ENCODE data around the gene CCDC88C. TPM values are rescaled to one million over a fixed set of nuclear protein-coding genes. Genes with fewer than 3 reads are reported as not detected.
"Not testable (repeated sequence)": the region's sequence is repeated elsewhere in the genome, so short reads cannot be mapped to it uniquely, and the experiment has no call there.

Gene CCDC88C
- polyA plus RNA-seq, 3 donors from 2014 or later: 19.5 to 58.2 (median 21.2) TPM

GRCh38 chr14:91273273-91273884 lies 144.2 kb downstream of the CCDC88C start:
- no peak overlapping the region for H3K4me3 Mint-ChIP-seq
- DNase-seq: no peak
- peaks cover 7 to 9% of the 10 kb centered on the region in 2 donors for H3K4me1 Mint-ChIP-seq
- H3K9me3 Mint-ChIP-seq: no peaks in the 10 kb centered on the region
- H3K27me3 Mint-ChIP-seq (ENCODE audit: low read depth in 3 of 3): peaks cover 11 to 29% (median 23%) of the 10 kb centered on the region in 3 donors
- H3K36me3 Mint-ChIP-seq: peaks cover 5 to 43% (median 17%) of the 10 kb centered on the region in 3 donors
- peak overlapping the region in 1 of 6 donors; percentile 51 for H3K27ac Mint-ChIP-seq

- Mint-ChIP-seq H3K4me3 (no peak overlapping the region), H3K4me1 (peaks cover 12 to 15% of the 10 kb centered on the region in 2 donors), H3K36me3 (peaks cover 8 to 50% (median 24%) of the 10 kb centered on the region in 3 donors), H3K27ac (peak overlapping the region in 4 of 6 donors; percentile 22 to 78 (median 53)), H3K27me3 (ENCODE audit: low read depth in 3 of 3) (peaks cover 15 to 35% (median 31%) of the 10 kb centered on the region in 3 donors), H3K9me3 (no peaks in the 10 kb centered on the region)
- DNase-seq: no peak
Measured at GRCh38 chr14:91272341-91273272, 145.0 kb downstream of the CCDC88C start.

DNA sequence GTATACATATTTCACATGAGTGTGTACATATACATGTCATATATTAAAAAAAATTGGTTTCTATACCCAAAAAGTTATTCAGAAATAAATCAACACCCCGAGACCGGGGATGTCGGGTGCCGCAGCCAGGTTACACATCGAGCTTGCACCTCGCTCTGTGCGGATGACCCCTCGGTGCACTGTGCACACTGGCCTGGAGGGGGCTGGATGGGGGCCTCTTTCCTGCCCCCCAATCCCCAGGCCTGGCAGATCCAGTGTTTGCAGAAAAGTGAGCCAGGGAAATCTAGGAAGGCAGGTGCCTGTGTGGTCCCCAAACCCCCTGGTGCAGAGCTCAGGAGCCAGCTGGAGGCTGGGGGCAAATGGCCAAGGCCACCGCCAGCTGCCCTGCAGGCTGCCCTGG lies 146.0 kb downstream of the CCDC88C start:
- Mint-ChIP-seq H3K4me1 (peaks cover 12 to 16% of the 10 kb centered on the region in 2 donors), H3K9me3 (no peaks in the 10 kb centered on the region), H3K27ac (peak overlapping the region in 1 of 6 donors; percentile 57), H3K36me3 (peaks cover 8 to 48% (median 24%) of the 10 kb centered on the region in 3 donors), H3K27me3 (ENCODE audit: low read depth in 3 of 3) (peaks cover 15 to 31% (median 30%) of the 10 kb centered on the region in 3 donors), H3K4me3 (no peak overlapping the region)
- no peak for DNase-seq

DNA sequence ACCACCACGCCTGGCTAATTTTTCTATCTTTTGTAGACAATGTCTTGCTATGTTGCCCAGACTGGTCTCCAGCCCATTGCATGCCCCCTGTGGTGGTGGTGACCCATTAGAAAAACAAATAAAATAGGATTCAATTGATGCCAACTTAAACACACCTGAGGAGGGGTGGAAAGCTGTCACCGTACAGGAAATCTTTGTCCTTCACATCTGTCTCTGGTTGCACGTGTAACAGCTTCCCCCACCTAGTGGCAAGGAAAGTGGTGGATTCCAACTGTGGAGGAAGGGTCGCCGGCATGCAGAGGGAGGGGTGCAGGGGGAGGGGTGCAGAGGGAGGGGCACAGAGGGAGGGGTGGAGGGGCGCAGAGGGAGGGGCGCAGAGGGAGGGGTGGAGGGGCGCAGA lies 147.0 kb downstream of the CCDC88C start:
- peaks cover 15 to 34% (median 29%) of the 10 kb centered on the region in 3 donors for H3K27me3 Mint-ChIP-seq (ENCODE audit: low read depth in 3 of 3)
- H3K36me3 Mint-ChIP-seq: peaks cover 8 to 43% (median 19%) of the 10 kb centered on the region in 3 donors
- H3K27ac Mint-ChIP-seq: peak overlapping the region in 4 of 6 donors; percentile 40 to 75 (median 55)

GRCh38 chr14:91270188-91270587 lies 147.4 kb downstream of the CCDC88C start:
- H3K9me3 Mint-ChIP-seq: no peaks in the 10 kb centered on the region
- H3K4me3 Mint-ChIP-seq: no peak overlapping the region
- peaks cover 8 to 39% (median 19%) of the 10 kb centered on the region in 3 donors for H3K36me3 Mint-ChIP-seq
- H3K4me1 Mint-ChIP-seq: peaks cover 20 to 21% of the 10 kb centered on the region in 2 donors
- H3K27ac Mint-ChIP-seq: peak overlapping the region in 5 of 6 donors; percentile 40 to 75 (median 65)
- peaks cover 18 to 35% (median 34%) of the 10 kb centered on the region in 3 donors for H3K27me3 Mint-ChIP-seq (ENCODE audit: low read depth in 3 of 3)
- no peak for DNase-seq

More for the DNA sequence above, 147.0 kb downstream of the CCDC88C start:
- Mint-ChIP-seq H3K9me3 (no peaks in the 10 kb centered on the region), H3K4me1 (peaks cover 16 to 17% of the 10 kb centered on the region in 2 donors), H3K4me3 (no peak overlapping the region)
- DNase-seq: no peak

DNA sequence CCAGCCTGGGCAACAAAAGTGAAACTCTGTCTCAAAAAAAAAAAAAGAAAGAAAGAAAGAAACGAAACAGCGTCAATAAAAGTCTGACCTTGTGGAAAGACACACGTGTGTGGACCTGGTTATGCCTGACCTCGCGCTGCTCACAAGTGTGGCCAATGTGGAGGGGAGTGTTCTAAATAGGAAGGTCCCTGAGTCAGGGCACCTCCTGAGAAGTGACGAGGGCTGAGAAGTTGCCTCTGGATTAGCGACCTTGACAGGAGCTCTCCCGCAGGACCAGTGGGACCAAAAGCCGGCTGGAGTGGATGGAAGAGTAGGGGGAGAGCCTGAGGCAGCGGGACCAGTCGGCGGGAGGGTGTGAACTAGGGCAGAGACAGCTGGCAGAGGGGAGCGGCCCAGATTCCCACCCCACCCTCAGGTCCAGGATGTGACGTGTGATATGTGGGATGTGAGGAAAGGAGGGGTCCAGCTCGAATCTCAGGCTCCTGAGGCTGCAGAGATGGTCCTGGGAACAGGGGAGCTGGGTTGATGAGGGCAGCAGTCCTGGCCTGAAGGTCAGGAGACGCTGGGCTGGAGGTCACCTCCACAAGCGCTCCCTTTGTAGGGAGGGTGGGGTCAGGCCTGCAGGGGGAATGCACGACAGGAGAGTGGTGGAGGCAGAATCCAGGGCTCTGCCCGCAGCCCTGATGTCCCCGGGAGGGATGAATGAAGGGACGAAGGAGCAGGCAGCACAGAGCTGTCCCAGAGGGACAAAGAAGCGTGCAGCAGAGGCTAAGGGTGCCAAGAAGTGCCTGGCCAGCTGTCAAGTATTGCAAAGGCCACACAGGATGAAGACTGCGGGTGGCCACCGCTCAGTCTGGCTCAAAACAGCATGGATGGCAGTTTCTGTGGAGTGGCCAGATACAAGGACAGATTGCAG lies 148.3 kb downstream of the CCDC88C start:
- peaks cover 22 to 27% of the 10 kb centered on the region in 2 donors for H3K4me1 Mint-ChIP-seq
- H3K4me3 Mint-ChIP-seq: peak overlapping the region in 1 of 5 donors; percentile 53
- no peak for DNase-seq
- peak overlapping the region; percentile 40 to 85 (median 62) for H3K27ac Mint-ChIP-seq
- peaks cover 8 to 31% (median 19%) of the 10 kb centered on the region in 3 donors for H3K36me3 Mint-ChIP-seq
- H3K27me3 Mint-ChIP-seq (ENCODE audit: low read depth in 3 of 3): peaks cover 19 to 36% (median 34%) of the 10 kb centered on the region in 3 donors
- H3K9me3 Mint-ChIP-seq: no peaks in the 10 kb centered on the region

GRCh38 chr14:91267965-91268437 lies 149.6 kb downstream of the CCDC88C start:
- Mint-ChIP-seq H3K4me1 (peaks cover 34 to 41% of the 10 kb centered on the region in 2 donors), H3K9me3 (no peaks in the 10 kb centered on the region), H3K4me3 (no peak overlapping the region), H3K27ac (peak overlapping the region; percentile 13 to 79 (median 56)), H3K36me3 (peaks cover 8 to 29% (median 19%) of the 10 kb centered on the region in 3 donors), H3K27me3 (ENCODE audit: low read depth in 3 of 3) (peaks cover 28 to 47% (median 39%) of the 10 kb centered on the region in 3 donors)
- no peak for DNase-seq

DNA sequence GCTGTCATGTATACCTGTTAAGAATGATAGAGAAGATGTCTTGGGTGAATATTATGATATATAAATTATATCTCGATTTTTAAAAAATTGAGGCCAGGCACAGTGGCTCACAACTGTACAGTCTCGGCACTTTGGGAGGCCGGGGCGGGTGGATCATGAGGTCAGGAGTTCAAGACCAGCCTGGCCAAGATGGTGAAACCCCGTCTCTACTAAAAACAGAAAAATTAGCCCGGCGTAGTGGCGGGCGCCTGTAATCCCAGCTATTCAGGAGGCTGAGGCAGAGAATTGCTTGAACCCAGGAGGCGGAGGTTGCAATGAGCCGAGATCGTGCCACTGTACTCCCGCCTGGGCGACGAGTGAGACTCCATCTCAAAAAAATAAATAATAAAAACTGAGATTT lies 151.3 kb downstream of the CCDC88C start:
- H3K4me1 Mint-ChIP-seq: peaks cover 50 to 58% of the 10 kb centered on the region in 2 donors
- DNase-seq, H3K9me3 Mint-ChIP-seq: not testable (repeated sequence)
- H3K27me3 Mint-ChIP-seq (ENCODE audit: low read depth in 3 of 3): peaks cover 30 to 52% (median 46%) of the 10 kb centered on the region in 3 donors
- H3K27ac Mint-ChIP-seq: peak overlapping the region in 5 of 6 donors; percentile 7 to 68 (median 56)
- H3K36me3 Mint-ChIP-seq: peaks cover 8 to 25% (median 13%) of the 10 kb centered on the region in 3 donors
- peak overlapping the region in 2 of 5 donors; percentile 81 for H3K4me3 Mint-ChIP-seq

DNA sequence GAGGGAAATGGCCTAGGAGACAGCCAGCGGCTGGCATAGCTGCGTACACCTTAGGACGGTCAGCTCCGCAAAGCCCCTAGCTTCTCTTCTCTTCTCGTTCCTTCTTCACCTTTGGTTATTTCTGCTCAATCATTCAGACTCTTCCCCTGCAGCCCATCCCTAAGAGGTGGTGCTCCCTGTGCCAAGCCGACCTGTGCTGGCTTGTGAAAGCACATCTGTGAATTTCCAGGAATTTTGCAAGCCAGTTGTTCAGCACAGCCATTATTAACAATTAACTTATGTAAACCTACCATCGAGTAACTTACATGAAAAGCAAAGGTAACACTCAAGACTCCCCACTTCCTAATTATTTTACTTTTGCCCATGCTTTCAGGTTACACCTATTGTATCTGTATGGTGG lies 152.2 kb downstream of the CCDC88C start:
- peak overlapping the region; percentile 51 to 81 (median 75) for H3K4me3 Mint-ChIP-seq
- H3K27ac Mint-ChIP-seq: peak overlapping the region; percentile 7 to 84 (median 60)
- no peak for DNase-seq
- H3K36me3 Mint-ChIP-seq: peaks cover 8 to 25% (median 12%) of the 10 kb centered on the region in 3 donors
- H3K4me1 Mint-ChIP-seq: peaks cover 58 to 67% of the 10 kb centered on the region in 2 donors
- H3K27me3 Mint-ChIP-seq (ENCODE audit: low read depth in 3 of 3): peaks cover 30 to 59% (median 50%) of the 10 kb centered on the region in 3 donors
- no peaks in the 10 kb centered on the region for H3K9me3 Mint-ChIP-seq

DNA sequence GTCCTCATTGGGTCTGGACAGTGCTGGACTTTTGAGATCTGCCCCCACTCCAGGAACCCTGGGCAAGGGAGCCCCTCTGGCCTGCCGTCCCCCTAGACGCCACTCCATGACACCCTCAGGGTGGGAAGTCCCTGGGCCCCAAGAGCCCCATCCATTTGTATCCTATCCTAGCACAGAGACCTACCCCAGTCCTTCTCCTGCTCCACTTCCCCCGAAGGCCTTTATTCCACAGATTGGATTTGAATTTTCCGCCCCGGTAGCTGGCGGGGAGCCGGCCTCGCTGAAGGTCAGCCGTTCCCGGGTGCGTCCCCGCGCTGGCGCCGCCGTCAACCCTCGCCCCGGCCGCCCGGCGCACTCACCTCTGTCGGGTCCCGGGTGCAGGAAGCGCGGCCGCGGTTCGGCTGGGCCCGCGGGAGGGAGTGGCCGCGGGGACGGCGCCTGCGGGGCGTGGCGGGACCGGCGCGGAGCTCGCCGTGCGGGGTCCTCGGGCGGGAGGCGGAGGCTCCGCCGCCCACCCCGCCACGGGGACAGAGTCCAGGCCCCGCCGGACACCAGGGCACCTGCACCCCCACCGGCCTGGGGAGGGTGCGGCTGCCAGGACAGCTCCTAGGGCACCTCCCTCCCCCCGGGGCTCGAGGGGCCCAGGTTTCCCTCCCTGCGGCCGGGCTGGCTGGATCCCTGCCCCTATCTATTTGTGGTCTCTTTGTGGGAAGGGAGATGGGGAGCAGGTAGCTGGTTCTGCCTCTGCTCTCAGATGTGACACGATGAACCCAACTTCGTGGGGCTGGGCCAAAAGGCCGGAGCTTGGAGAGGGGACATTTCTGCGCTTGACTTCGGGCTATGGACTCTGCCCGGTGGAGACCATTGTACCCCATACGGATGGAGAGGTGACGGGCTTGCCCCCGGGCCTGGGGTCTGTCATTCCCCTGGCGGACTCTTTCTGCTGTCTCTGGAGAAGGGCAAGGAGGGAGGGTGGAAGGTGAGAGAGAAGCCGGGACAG lies 153.2 kb downstream of the CCDC88C start:
- H3K4me1 Mint-ChIP-seq: peaks cover 64 to 76% of the 10 kb centered on the region in 2 donors
- no peaks in the 10 kb centered on the region for H3K9me3 Mint-ChIP-seq
- H3K27ac Mint-ChIP-seq: peak overlapping the region; percentile 55 to 89 (median 74)
- peak in 2 of 3 donors; percentile 48 to 56 for DNase-seq
- peaks cover 8 to 20% (median 12%) of the 10 kb centered on the region in 3 donors for H3K36me3 Mint-ChIP-seq
- H3K27me3 Mint-ChIP-seq (ENCODE audit: low read depth in 3 of 3): peaks cover 28 to 56% (median 46%) of the 10 kb centered on the region in 3 donors
- H3K4me3 Mint-ChIP-seq: peak overlapping the region; percentile 77 to 89 (median 84)

DNA sequence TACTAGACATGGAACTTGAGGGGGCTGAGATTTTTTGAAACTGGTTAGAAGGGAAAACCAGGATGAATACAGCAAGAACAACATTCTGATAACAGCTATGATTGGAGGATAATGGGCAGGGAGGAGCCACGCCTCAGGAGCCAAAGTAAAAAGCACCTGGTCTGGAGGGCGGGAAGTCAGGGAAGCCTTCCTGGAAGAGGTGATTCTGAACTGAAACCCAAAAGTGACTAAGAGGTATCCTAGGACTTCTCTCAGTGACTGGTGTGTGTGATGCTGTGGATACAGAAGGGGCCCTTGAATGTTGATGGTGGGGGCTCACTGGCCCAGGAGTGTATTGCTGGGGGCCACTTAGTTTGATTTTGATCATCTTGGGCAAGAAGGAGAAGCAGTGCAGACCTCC lies 154.3 kb downstream of the CCDC88C start:
- peaks cover 25 to 53% (median 36%) of the 10 kb centered on the region in 3 donors for H3K27me3 Mint-ChIP-seq (ENCODE audit: low read depth in 3 of 3)
- H3K27ac Mint-ChIP-seq: peak overlapping the region; percentile 37 to 79 (median 71)
- no peak for DNase-seq
- H3K36me3 Mint-ChIP-seq: peaks cover 3 to 10% (median 7%) of the 10 kb centered on the region in 3 donors
- H3K4me1 Mint-ChIP-seq: peaks cover 64 to 80% of the 10 kb centered on the region in 2 donors
- H3K9me3 Mint-ChIP-seq: no peaks in the 10 kb centered on the region
- H3K4me3 Mint-ChIP-seq: peak overlapping the region; percentile 72 to 89 (median 84)

Data from immature natural killer cell (primary cell).